BJ (cell line): ENCODE measurements around the gene C12orf56. TPM values are rescaled to one million over a fixed set of nuclear protein-coding genes. Genes with fewer than 3 reads are reported as not detected.

Source experiments
- CTCF ChIA-PET: fragments of 350-600 bp; formaldehyde crosslinking; extraction: SDS; loops from one replicate; lab custom pipeline; 2021; ENCODE audit warnings: antibody characterized with exemption, inconsistent platforms; lab: Yijun Ruan, JAX
- POLR2A ChIA-PET: fragments of 300-600 bp; sonication (Branson Sonifier 250); formaldehyde crosslinking; extraction: SDS; loops from one replicate; lab custom pipeline; 2021; ENCODE audit warnings: antibody characterized with exemption; lab: Charles Lee
- DNase-seq: peaks from one replicate; pipeline ENCODE4 v3.0.0-alpha.2; 2011; ENCODE audit warnings: low read depth
- H3K27me3 ChIP-seq: 2 replicates; pipeline ENCODE4 v1.6.0; 2011; ENCODE audit warnings: low read length; ENCODE audit not compliant: control insufficient read depth, insufficient read depth
- H3K36me3 ChIP-seq: 2 replicates; pipeline ENCODE4 v1.5.1; 2011; ENCODE audit warnings: low read length; ENCODE audit not compliant: control insufficient read depth, insufficient read depth
- H3K4me3 ChIP-seq: 2 replicates; pipeline ENCODE4 v1.5.1; 2011; ENCODE audit warnings: low read depth, mild to moderate bottlenecking, control low read depth, low read length
- CTCF ChIP-seq: IDR thresholded peaks from 2 replicates; pipeline ENCODE4 v1.5.1; 2011; ENCODE audit warnings: low read depth, mild to moderate bottlenecking, control low read depth, inconsistent platforms, low read length, moderate library complexity; ENCODE audit not compliant: insufficient read depth
- polyA plus RNA-seq: library from polyadenylated mRNA; depleted of rRNA; stranded (reverse); fragments of >200 nt; gene quantifications from 2 replicates; pipeline ENCODE4 v1.2.3, GENCODE V29; 2011

C12orf56 gene
- polyA plus RNA-seq, 1 experiment = not detected

GRCh38 chr12:64269161-64269560 is 121.4 kb downstream of the C12orf56 start:
- ChIA-PET CTCF (interaction anchor here (2.0 kb wide), 1 partner anchor 13 kb away, joined by 10 read pairs; no protein-coding TSS in a partner anchor), POLR2A (no interaction called here)
- DNase-seq = no peak
- TF ChIP-seq CTCF = no peak
- H3K27me3 ChIP-seq = peaks cover 3% of the 10 kb centered on the region; the same call in 1 of the 2 replicates
- no peaks in the 10 kb centered on the region for H3K36me3 ChIP-seq
- no peak overlapping the region for H3K4me3 ChIP-seq

- no peak overlapping the region for H3K4me3 ChIP-seq
- TF ChIP-seq CTCF = no peak
- H3K27me3 ChIP-seq = peaks cover 3% of the 10 kb centered on the region; the same call in 1 of the 2 replicates
- CTCF ChIA-PET = interaction anchor here (2.0 kb wide), 1 partner anchor 12 kb away, joined by 10 read pairs; no protein-coding TSS in a partner anchor
- POLR2A ChIA-PET = no interaction called here
- no peak for DNase-seq
- no peaks in the 10 kb centered on the region for H3K36me3 ChIP-seq
Measured at GRCh38 chr12:64268409-64268808, 122.1 kb downstream of the C12orf56 start.

- POLR2A ChIA-PET = no interaction called here
- Histone ChIP-seq H3K4me3 (no peak overlapping the region), H3K36me3 (no peaks in the 10 kb centered on the region), H3K27me3 (peaks cover 3% of the 10 kb centered on the region; the same call in 1 of the 2 replicates)
- DNase-seq = no peak
- CTCF ChIA-PET = interaction anchor here (1.2 kb wide), 1 partner anchor 9 kb away, joined by 6 read pairs; no protein-coding TSS in a partner anchor
- no peak for TF ChIP-seq CTCF
Measured at GRCh38 chr12:64265839-64266238, 124.7 kb downstream of the C12orf56 start.

GRCh38 chr12:64261813-64262212 is 128.7 kb downstream of the C12orf56 start:
- POLR2A ChIA-PET = no interaction called here
- TF ChIP-seq CTCF = no peak
- no peaks in the 10 kb centered on the region for H3K27me3 ChIP-seq
- CTCF ChIA-PET = interaction anchor here (0.7 to 9.4 kb wide), 5 partner anchors 13 to 436 kb away, joined by 3 to 78 read pairs (median 5); no protein-coding TSS in a partner anchor
- no peak overlapping the region for H3K4me3 ChIP-seq
- DNase-seq = no peak
- H3K36me3 ChIP-seq = no peaks in the 10 kb centered on the region

GRCh38 chr12:64258576-64258975 is 132.0 kb downstream of the C12orf56 start:
- POLR2A ChIA-PET = no interaction called here
- Histone ChIP-seq H3K36me3 (no peaks in the 10 kb centered on the region), H3K4me3 (no peak overlapping the region), H3K27me3 (no peaks in the 10 kb centered on the region)
- TF ChIP-seq CTCF = no peak
- CTCF ChIA-PET = interaction anchor here (0.7 to 9.4 kb wide), 3 partner anchors 414 to 433 kb away, joined by 5 to 78 read pairs (median 5); partner anchors contain the start of gene SRGAP1
- DNase-seq = no peak
